MCF 10A (cell line): ENCODE data around the gene AHSA1. TPM values are rescaled to one million over a fixed set of nuclear protein-coding genes. Genes with fewer than 3 reads are reported as not detected.

Experiments used
- BruUV-seq: library from RNA; stranded (reverse); fragments of 400-500 nt; replicated peaks from 2 replicates; lab custom pipeline; 2021; lab: Mats Ljungman, UMichigan
- CTCF ChIA-PET: fragments of 300-600 bp; sonication (Branson Sonifier 250); formaldehyde crosslinking; extraction: SDS; loops from one replicate; lab custom pipeline; 2021; ENCODE audit warnings: antibody characterized with exemption, inconsistent platforms; lab: Yijun Ruan, JAX
- POLR2A ChIA-PET: fragments of 300-600, 350-650 bp; sonication (Branson Sonifier 250); formaldehyde crosslinking; extraction: SDS; loops from one replicate; lab custom pipeline; 2020; ENCODE audit warnings: antibody characterized with exemption, inconsistent platforms; lab: Yijun Ruan, JAX
- DNase-seq: peaks from one replicate; pipeline ENCODE4 v3.0.0-alpha.2; 2018; ENCODE audit not compliant: unreplicated experiment
- H3K27ac Mint-ChIP-seq: one replicate; pipeline ENCODE4 v1.8.0; 2022; ENCODE audit warnings: mild to moderate bottlenecking, low read depth, mixed read lengths; ENCODE audit not compliant: unreplicated experiment
- H3K27me3 Mint-ChIP-seq: one replicate; pipeline ENCODE4 v1.8.0; 2022; ENCODE audit warnings: mixed read lengths; ENCODE audit not compliant: insufficient read depth, unreplicated experiment
- H3K36me3 Mint-ChIP-seq: one replicate; pipeline ENCODE4 v1.8.0; 2022; ENCODE audit warnings: mild to moderate bottlenecking, moderate library complexity, mixed read lengths; ENCODE audit not compliant: insufficient read depth, unreplicated experiment
- H3K4me1 Mint-ChIP-seq: one replicate; pipeline ENCODE4 v1.8.0; 2022; ENCODE audit warnings: mixed read lengths; ENCODE audit not compliant: insufficient read depth, unreplicated experiment
- H3K4me3 Mint-ChIP-seq: one replicate; pipeline ENCODE4 v1.8.0; 2022; ENCODE audit warnings: mild to moderate bottlenecking, moderate library complexity, mixed read lengths; ENCODE audit not compliant: unreplicated experiment
- H3K9me3 Mint-ChIP-seq: one replicate; pipeline ENCODE4 v1.8.0; 2022; ENCODE audit warnings: mixed read lengths; ENCODE audit not compliant: unreplicated experiment
- CTCF ChIP-seq: fragments of 200-600 bp; IDR thresholded peaks from one replicate; pipeline ENCODE4 v1.8.0; 2022; ENCODE audit warnings: antibody characterized with exemption, mild to moderate bottlenecking; ENCODE audit not compliant: unreplicated experiment
- intact Hi-C: fragments of 100-400 bp; cut with micrococcal nuclease; formaldehyde crosslinking; loops from 2 replicates; pipeline ENCODE4 v1.14.1; 2022
- total RNA-seq: library from RNA; stranded (reverse); gene quantifications from 2 replicates; pipeline ENCODE4 v1.2.3, GENCODE V29; 2022

AHSA1 gene
- total RNA-seq, 1 experiment from 2014 or later: 78.5 TPM

- Mint-ChIP-seq H3K4me3 (no peak overlapping the region), H3K27ac (no peak overlapping the region), H3K27me3 (no peaks in the 10 kb centered on the region), H3K9me3 (peaks cover 9% of the 10 kb centered on the region), H3K36me3 (no peaks in the 10 kb centered on the region), H3K4me1 (peaks cover 7% of the 10 kb centered on the region)
- ChIA-PET POLR2A (no interaction called here), CTCF (no interaction called here)
- no TSS peak for BruUV-seq
- intact Hi-C loops: no loop called here
- no peak for DNase-seq
- TF ChIP-seq CTCF: no peak
These were observed 41.1 kb upstream of the AHSA1 start for GRCh38 chr14:77416836-77417235.

DNA sequence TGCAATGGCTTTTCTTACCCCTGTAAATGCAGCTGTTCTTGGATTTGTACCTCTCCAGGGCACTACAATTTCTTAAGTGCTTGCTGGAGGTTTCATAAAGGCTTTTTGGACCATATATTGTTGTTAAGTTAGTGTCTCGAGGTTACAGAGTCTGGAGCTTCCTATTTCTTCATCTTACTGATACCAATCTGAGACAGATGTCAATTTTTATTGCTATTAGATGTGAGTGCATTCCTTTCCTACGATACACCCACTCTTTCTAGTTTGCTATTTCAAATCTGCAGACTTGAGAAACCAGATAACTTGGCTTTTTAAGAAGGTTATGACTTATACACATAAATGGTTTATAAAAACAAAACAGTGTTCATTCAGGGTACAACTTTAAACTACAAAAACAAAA, 36.7 kb upstream of the AHSA1 start:
- DNase-seq: no peak
- no peak for TF ChIP-seq CTCF
- no peak overlapping the region for H3K27ac Mint-ChIP-seq
- BruUV-seq: no TSS peak
- no peaks in the 10 kb centered on the region for H3K27me3 Mint-ChIP-seq
- H3K4me1 Mint-ChIP-seq: peaks cover 7% of the 10 kb centered on the region
- CTCF ChIA-PET: interaction anchor here (0.6 kb wide), 1 partner anchor 22 kb away, joined by 3 read pairs; no protein-coding TSS in a partner anchor
- no peak overlapping the region for H3K4me3 Mint-ChIP-seq
- intact Hi-C loops: no loop called here
- peaks cover 37% of the 10 kb centered on the region for H3K36me3 Mint-ChIP-seq
- POLR2A ChIA-PET: interaction anchor here (0.7 kb wide), 1 partner anchor 89 kb away, joined by 3 read pairs; no protein-coding TSS in a partner anchor
- peaks cover 9% of the 10 kb centered on the region for H3K9me3 Mint-ChIP-seq

DNA sequence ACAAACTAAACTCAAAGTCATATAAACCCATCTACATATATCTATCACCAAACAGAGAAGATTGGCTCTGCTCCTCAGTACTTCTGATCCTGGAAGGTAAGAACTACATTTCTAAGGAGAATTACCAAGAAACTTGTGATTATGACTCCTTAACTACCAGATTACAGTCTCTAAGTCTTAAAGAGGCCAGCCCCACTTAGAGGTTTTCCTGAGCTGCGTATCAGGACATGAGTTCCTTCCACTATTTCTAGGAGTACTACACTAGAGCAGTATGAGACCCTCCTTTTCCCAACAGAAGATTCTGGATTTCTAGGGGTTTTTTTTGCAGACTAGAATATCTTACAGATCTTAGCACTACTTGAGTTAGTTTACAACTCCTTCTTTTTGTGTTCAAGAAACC, 34.5 kb upstream of the AHSA1 start, which contains the start of gene NOXRED1:
Gene NOXRED1 (minus strand): TSS at position 101 of the 400 bp plus-strand sequence. CDS start 634 bp downstream, outside the sequence.
- Mint-ChIP-seq H3K36me3 (peaks cover 59% of the 10 kb centered on the region), H3K9me3 (peaks cover 9% of the 10 kb centered on the region), H3K4me1 (peaks cover 7% of the 10 kb centered on the region), H3K4me3 (no peak within 1 kb of the TSS), H3K27ac (no peak within 1 kb of the TSS), H3K27me3 (no peaks in the 10 kb centered on the region)
- ChIA-PET CTCF (no interaction called here), POLR2A (no interaction called here)
- BruUV-seq: no TSS peak
- no peak for DNase-seq
- intact Hi-C loops: no loop called here
- no peak for TF ChIP-seq CTCF

- H3K4me1 Mint-ChIP-seq: peaks cover 7% of the 10 kb centered on the region
- peaks cover 5% of the 10 kb centered on the region for H3K9me3 Mint-ChIP-seq
- no TSS peak for BruUV-seq
- no peak overlapping the region for H3K27ac Mint-ChIP-seq
- CTCF ChIA-PET: no interaction called here
- POLR2A ChIA-PET: interaction anchor here (0.6 kb wide), 1 partner anchor 47 kb away, joined by 4 read pairs; no protein-coding TSS in a partner anchor
- peaks cover 73% of the 10 kb centered on the region for H3K36me3 Mint-ChIP-seq
- H3K4me3 Mint-ChIP-seq: no peak overlapping the region
- DNase-seq: no peak
- intact Hi-C loops: no loop called here
- no peaks in the 10 kb centered on the region for H3K27me3 Mint-ChIP-seq
- TF ChIP-seq CTCF: no peak
These were observed 33.0 kb upstream of the AHSA1 start for GRCh38 chr14:77424862-77425261.
